ENCODE data around the gene SYNE3.

Gene SYNE3, protein sequence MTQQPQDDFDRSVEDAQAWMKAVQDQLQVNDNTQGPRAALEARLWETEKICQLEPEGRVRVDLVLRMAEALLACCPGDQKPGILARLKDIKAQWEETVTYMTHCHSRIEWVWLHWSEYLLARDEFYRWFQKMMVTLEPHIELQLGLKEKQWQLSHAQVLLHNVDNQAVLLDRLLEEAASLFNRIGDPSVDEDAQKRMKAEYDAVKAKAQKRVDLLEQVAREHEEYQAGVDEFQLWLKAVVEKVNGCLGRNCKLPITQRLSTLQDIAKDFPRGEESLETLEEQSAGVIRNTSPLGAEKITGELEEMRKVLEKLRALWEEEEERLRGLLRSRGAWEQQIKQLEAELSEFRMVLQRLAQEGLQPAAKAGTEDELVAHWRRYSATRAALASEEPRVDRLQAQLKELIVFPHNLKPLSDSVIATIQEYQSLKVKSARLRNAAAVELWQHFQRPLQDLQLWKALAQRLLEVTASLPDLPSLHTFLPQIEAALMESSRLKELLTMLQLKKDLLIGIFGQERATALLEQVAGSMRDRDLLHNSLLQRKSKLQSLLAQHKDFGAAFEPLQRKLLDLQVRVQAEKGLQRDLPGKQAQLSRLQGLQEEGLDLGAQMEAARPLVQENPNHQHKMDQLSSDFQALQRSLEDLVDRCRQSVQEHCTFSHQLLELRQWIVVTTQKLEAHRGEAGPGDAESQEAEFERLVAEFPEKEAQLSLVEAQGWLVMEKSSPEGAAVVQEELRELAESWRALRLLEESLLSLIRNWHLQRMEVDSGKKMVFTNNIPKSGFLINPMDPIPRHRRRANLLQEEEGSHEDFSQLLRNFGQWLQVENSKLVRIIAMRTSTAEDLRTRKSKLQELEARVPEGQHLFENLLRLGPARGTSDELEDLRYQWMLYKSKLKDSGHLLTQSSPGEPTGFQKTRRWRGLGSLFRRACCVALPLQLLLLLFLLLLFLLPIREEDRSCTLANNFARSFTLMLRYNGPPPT

DNA sequence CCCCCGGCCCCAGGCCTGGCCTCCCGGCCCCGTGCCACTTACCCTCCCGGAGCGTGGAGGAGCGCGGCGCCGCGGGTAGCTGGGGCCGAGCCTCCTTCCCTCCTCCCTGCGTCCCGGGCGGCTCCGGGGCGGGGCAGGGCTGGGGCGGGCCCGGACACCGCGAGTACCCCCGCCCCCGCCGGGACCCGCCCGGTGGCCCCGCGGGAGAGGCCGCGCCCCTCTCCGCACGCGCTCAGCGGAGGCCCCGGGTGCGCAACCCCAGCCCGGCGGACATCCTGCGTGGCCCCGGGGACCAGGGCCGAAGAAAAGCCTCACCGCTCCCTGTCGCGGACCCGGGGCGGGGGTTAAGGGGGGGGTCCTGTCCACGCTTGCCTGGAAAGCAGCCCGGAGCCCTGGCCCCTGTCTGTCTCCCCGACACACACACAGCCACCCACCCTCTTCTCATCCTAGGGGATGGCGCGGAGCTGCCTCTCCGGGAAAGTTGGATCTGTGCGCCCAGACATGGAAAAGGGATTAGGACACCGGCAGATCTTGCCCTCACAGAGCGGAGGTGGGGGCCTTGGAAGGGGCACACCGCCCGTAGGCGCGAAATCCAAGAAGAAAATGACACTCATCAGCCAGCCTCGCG, at the start of gene SYNE3:
Gene SYNE3, minus strand, starts transcription at position 97 of the 628 bp plus-strand sequence. CDS start 40,829 bp downstream, outside the sequence.
- H3K4me3 ChIP-seq (ENCODE audit: control insufficient read depth, low read depth, low read length) = peak within 1 kb of the TSS; percentile 70
- TF ChIP-seq CTCF (conservative IDR thresholded peaks at IDR 0.05; ENCODE audit: control insufficient read depth, insufficient read depth, low read depth, low read length) = no peak
- no peak for DNase-seq (ENCODE audit: low read depth)

DNA sequence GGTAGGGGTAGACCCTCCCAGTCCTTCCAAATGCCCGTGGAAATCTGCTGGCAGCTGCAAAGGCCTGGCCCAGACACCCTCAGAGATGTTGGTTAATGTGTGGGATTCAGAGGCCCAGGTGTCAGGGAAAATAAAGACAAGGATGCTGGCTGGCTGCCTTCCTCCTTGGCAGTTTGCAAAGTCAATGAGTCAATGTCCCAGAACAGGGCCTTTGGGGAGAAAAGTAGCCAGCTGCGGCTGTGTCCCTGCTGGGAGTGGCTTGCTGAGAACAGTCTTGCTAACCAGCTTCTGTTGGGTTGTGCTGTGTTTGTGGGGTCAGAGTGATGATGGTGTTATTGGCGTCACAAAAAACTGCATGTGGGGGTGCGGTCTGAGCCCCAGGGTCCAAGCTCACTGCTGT, 47.6 kb upstream of the SYNE3 start:
- no peak overlapping the region for H3K4me3 ChIP-seq (ENCODE audit: control insufficient read depth, low read depth, low read length)
- TF ChIP-seq CTCF (conservative IDR thresholded peaks at IDR 0.05; ENCODE audit: control insufficient read depth, insufficient read depth, low read depth, low read length) = no peak
- DNase-seq (ENCODE audit: low read depth) = peak; percentile 72

- peak; percentile 43 for DNase-seq (ENCODE audit: low read depth)
- no peak overlapping the region for H3K4me3 ChIP-seq (ENCODE audit: control insufficient read depth, low read depth, low read length)
- no peak for TF ChIP-seq CTCF (conservative IDR thresholded peaks at IDR 0.05; ENCODE audit: control insufficient read depth, insufficient read depth, low read depth, low read length)
These were observed 46.6 kb upstream of the SYNE3 start for GRCh38 chr14:95562892-95563685.

DNA sequence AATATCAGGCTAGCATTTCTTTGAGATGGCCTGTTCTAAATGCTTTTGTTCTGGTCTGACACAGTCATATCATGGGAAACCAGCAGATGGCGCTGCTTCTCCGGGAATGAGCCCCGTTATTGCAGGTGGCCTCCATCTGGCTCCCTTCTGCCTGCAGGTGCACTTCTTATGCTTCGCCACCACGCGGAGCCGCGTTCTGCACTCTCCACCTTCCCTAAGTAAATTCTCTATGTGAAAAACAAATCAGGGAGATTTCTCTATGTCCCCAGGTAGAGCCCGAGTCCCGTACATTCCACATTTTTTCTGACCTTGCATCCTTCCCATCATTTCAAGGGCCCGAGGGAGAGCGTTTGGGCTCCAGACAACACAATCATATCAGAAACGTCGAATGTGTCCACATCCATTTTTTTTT, 44.6 kb upstream of the SYNE3 start:
- no peak overlapping the region for H3K4me3 ChIP-seq (ENCODE audit: control insufficient read depth, low read depth, low read length)
- peak; percentile 98 for TF ChIP-seq CTCF (conservative IDR thresholded peaks at IDR 0.05; ENCODE audit: control insufficient read depth, insufficient read depth, low read depth, low read length)
- DNase-seq (ENCODE audit: low read depth) = peak; percentile 82

DNA sequence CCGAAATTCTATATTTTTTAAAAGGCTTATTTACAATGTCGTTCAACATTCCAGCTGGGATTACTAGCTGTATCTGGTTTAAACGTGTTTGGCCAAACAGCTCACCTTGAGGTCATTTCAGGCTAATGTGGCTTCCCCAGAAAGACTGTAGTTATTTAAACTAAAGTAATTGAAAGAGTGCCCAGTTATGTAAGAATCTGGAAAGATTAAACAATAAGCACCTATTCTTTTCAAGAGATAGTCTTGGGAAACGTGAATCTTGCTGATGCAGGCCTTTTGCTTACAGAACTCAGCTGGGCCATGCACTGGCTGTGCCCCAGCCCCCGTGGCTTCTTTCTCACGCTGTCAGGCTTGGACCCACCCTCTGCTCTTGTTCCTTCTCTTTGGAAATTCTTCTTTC, 42.8 kb upstream of the SYNE3 start:
- no peak for DNase-seq (ENCODE audit: low read depth)
- TF ChIP-seq CTCF (conservative IDR thresholded peaks at IDR 0.05; ENCODE audit: control insufficient read depth, insufficient read depth, low read depth, low read length) = no peak
- no peak overlapping the region for H3K4me3 ChIP-seq (ENCODE audit: control insufficient read depth, low read depth, low read length)

- TF ChIP-seq CTCF (conservative IDR thresholded peaks at IDR 0.05; ENCODE audit: control insufficient read depth, insufficient read depth, low read depth, low read length) = no peak
- DNase-seq (ENCODE audit: low read depth) = no peak
These were observed 41.4 kb upstream of the SYNE3 start for GRCh38 chr14:95557832-95558231.

More at GRCh38 chr14:95557832-95558231, 41.4 kb upstream of the SYNE3 start:
- no peak overlapping the region for H3K4me3 ChIP-seq (ENCODE audit: control insufficient read depth, low read depth, low read length)

Measured in fibroblast of mammary gland (primary cell).